Measurements from ENCODE around the gene RAB40AL.

Gene RAB40AL

DNA sequence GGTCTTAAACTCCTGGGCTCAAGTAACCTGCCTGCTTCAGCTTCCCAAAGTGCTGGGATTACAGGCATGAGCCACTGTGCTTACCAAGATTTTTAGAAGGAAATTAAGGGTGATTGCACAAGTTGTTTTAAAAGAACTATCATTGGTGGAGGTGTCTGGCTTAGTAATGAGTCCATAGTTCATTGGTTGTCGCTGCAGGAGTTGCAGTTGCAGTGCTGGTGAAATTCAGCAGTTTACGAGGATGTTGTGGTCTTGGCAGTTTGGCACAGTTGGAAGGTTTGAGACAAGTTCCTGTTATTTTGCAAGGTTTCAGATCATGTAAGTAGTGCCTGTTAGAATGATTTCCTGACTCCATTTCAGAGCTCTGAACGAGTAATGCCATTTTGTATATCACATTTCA is 48.1 kb downstream of the RAB40AL start:
- H3K4me3 ChIP-seq (ENCODE audit: low read depth, low read length) = peak overlapping the region; percentile 66
- TF ChIP-seq MYC (IDR thresholded peaks at IDR 0.05; ENCODE audit: low read depth, low read length) (peak; percentile 54; the same call in 1 of the 2 replicates), POLR2A (IDR thresholded peaks at IDR 0.05; ENCODE audit: extremely low read depth, insufficient read length) (peak; percentile 11)
- TF ChIP-seq, protein P1, sequence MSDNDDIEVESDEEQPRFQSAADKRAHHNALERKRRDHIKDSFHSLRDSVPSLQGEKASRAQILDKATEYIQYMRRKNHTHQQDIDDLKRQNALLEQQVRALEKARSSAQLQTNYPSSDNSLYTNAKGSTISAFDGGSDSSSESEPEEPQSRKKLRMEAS (IDR thresholded peaks at IDR 0.05; ENCODE audit: low read depth, low read length) = no peak; the same call in 1 of the 2 replicates
- TF ChIP-seq, protein P2, sequence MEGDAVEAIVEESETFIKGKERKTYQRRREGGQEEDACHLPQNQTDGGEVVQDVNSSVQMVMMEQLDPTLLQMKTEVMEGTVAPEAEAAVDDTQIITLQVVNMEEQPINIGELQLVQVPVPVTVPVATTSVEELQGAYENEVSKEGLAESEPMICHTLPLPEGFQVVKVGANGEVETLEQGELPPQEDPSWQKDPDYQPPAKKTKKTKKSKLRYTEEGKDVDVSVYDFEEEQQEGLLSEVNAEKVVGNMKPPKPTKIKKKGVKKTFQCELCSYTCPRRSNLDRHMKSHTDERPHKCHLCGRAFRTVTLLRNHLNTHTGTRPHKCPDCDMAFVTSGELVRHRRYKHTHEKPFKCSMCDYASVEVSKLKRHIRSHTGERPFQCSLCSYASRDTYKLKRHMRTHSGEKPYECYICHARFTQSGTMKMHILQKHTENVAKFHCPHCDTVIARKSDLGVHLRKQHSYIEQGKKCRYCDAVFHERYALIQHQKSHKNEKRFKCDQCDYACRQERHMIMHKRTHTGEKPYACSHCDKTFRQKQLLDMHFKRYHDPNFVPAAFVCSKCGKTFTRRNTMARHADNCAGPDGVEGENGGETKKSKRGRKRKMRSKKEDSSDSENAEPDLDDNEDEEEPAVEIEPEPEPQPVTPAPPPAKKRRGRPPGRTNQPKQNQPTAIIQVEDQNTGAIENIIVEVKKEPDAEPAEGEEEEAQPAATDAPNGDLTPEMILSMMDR (IDR thresholded peaks at IDR 0.05; ENCODE audit: low read depth, low read length) = no peak
- DNase-seq (ENCODE audit: low read depth) = peak; percentile 98

Data from NB4 (cell line).